ENCODE measurements around the gene QPCTL.

The QPCTL gene

GRCh38 chr19:45650722-45651121 is 41.7 kb upstream of the QPCTL start:
- no peak for TF ChIP-seq CTCF (IDR thresholded peaks at IDR 0.05; ENCODE audit: borderline replicate concordance, insufficient read depth, low read depth, low read length)
- H3K4me3 ChIP-seq (ENCODE audit: low read depth, low read length): no peak overlapping the region

GRCh38 chr19:45653634-45654033 is 38.8 kb upstream of the QPCTL start:
- no peak overlapping the region for H3K4me3 ChIP-seq (ENCODE audit: low read depth, low read length)
- no peak for TF ChIP-seq CTCF (IDR thresholded peaks at IDR 0.05; ENCODE audit: borderline replicate concordance, insufficient read depth, low read depth, low read length)

GRCh38 chr19:45655073-45655472 is 37.4 kb upstream of the QPCTL start:
- H3K4me3 ChIP-seq (ENCODE audit: low read depth, low read length): no peak overlapping the region
- no peak for TF ChIP-seq CTCF (IDR thresholded peaks at IDR 0.05; ENCODE audit: borderline replicate concordance, insufficient read depth, low read depth, low read length)

GRCh38 chr19:45657520-45658167 is 34.8 kb upstream of the QPCTL start:
- TF ChIP-seq CTCF (IDR thresholded peaks at IDR 0.05; ENCODE audit: borderline replicate concordance, insufficient read depth, low read depth, low read length): no peak
- no peak overlapping the region for H3K4me3 ChIP-seq (ENCODE audit: low read depth, low read length)

GRCh38 chr19:45659096-45659729 is 33.3 kb upstream of the QPCTL start:
- TF ChIP-seq CTCF (IDR thresholded peaks at IDR 0.05; ENCODE audit: borderline replicate concordance, insufficient read depth, low read depth, low read length): no peak
- no peak overlapping the region for H3K4me3 ChIP-seq (ENCODE audit: low read depth, low read length)

GRCh38 chr19:45660636-45661035 is 31.8 kb upstream of the QPCTL start:
- H3K4me3 ChIP-seq (ENCODE audit: low read depth, low read length): no peak overlapping the region
- TF ChIP-seq CTCF (IDR thresholded peaks at IDR 0.05; ENCODE audit: borderline replicate concordance, insufficient read depth, low read depth, low read length): no peak

- no peak for TF ChIP-seq CTCF (IDR thresholded peaks at IDR 0.05; ENCODE audit: borderline replicate concordance, insufficient read depth, low read depth, low read length)
- H3K4me3 ChIP-seq (ENCODE audit: low read depth, low read length): no peak overlapping the region
Observed at GRCh38 chr19:45663800-45664199, 28.7 kb upstream of the QPCTL start.
